ENCODE results near the gene KEAP1.

DNA sequence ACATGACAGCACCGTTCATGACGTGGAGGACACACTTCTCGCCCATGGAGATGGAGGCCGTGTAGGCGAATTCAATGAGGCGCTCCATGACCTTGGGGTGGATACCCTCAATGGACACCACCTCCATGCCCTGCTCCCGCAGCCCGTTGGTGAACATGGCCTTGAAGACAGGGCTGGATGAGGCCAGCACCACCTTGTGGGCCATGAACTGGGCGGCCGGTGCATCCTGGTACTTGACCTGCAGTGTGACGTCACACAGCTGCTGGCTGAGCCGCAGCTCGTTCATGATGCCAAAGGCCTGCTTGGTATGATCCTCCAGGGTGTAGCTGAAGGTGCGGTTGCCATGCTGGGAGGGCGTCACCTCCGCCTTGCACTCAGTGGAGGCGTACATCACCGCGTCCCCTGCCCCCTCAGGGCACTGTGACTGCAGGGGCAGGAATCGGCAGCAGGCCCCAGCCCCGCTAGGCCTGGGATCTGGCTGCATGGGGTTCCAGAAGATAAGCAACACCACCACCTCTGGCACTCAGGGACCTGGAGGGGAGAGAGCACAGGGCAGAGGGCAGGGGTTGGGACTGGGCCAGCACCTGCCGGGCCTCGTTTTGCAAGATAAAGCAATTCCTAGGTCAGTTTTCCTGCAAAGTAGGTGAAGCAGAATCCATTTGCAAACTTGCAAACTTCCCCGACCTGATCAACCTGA is 3.5 kb downstream of the KEAP1 start:
- TF ChIP-seq, protein P1, sequence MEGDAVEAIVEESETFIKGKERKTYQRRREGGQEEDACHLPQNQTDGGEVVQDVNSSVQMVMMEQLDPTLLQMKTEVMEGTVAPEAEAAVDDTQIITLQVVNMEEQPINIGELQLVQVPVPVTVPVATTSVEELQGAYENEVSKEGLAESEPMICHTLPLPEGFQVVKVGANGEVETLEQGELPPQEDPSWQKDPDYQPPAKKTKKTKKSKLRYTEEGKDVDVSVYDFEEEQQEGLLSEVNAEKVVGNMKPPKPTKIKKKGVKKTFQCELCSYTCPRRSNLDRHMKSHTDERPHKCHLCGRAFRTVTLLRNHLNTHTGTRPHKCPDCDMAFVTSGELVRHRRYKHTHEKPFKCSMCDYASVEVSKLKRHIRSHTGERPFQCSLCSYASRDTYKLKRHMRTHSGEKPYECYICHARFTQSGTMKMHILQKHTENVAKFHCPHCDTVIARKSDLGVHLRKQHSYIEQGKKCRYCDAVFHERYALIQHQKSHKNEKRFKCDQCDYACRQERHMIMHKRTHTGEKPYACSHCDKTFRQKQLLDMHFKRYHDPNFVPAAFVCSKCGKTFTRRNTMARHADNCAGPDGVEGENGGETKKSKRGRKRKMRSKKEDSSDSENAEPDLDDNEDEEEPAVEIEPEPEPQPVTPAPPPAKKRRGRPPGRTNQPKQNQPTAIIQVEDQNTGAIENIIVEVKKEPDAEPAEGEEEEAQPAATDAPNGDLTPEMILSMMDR (IDR thresholded peaks at IDR 0.05): no peak
- no peak for TF ChIP-seq POLR2A (IDR thresholded peaks at IDR 0.05)
